ENCODE results near the gene SNX25. TPM values are rescaled to one million over a fixed set of nuclear protein-coding genes. Genes with fewer than 3 reads are reported as not detected.

SNX25 gene
- total and polyA plus RNA-seq, 2 donors (not counting 1 experiment from before 2014, with no cell fraction given) = 12.0 to 77.6 TPM

DNA sequence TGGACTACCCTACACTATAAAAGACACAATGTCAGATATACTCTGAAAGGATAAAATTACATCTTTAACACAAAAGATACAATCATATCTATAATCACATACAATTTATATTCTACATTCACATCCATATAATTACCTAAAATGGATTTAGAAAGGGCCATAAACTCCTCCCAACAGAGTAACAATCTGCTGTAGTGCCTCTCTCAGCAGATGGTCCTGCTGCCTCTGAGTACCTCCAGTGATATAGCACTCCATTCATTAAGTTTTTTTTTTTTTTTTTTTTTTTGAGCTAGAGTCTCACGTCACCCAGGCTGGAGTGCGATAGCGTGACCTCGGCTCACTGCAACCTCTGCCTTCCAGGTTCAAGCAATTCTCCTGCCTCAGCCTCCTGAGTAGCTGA is 194.6 kb downstream of the SNX25 start:
- no peak for DNase-seq
- Histone ChIP-seq H3K27me3 (replicated peaks in 1 of 4; ENCODE audit: control extremely low read depth in 1 of 4, control insufficient read depth in 3 of 4, insufficient read depth in 4 of 4, low read length in 3 of 4) (no peaks in the 10 kb centered on the region), H3K27ac (ENCODE audit: low read length in 2 of 2) (no peak overlapping the region), H3K4me2 (replicated peaks; ENCODE audit: low read depth, low read length, poor library complexity, severe bottlenecking) (no peak overlapping the region), H3K36me3 (replicated peaks in 1 of 2; ENCODE audit: control extremely low read depth in 1 of 2, control insufficient read depth in 1 of 2, extremely low read depth in 1 of 2, insufficient read depth in 2 of 2, low read length in 1 of 2) (peaks cover 0 to 33% of the 10 kb centered on the region in 2 experiments), H3K4me1 (ENCODE audit: control insufficient read depth in 2 of 2, insufficient read depth in 2 of 2, low read length in 2 of 2) (no peaks in the 10 kb centered on the region), H2AFZ (ENCODE audit: insufficient read depth, low read depth, low read length, poor library complexity, severe bottlenecking) (no peak overlapping the region), H3K4me3 (ENCODE audit: control extremely low read depth in 1 of 5, extremely low read depth in 1 of 5, insufficient read depth in 1 of 5, low read depth in 2 of 5, low read length in 4 of 5) (no peak overlapping the region), H3K9me3 (ENCODE audit: control extremely low read depth in 1 of 3, control insufficient read depth in 2 of 3, insufficient read depth in 1 of 3, low read length in 2 of 3) (no peaks in the 10 kb centered on the region), H4K20me1 (ENCODE audit: control insufficient read depth, insufficient read depth, low read length, poor library complexity, severe bottlenecking) (no peaks in the 10 kb centered on the region), H3K79me2 (ENCODE audit: control insufficient read depth, insufficient read depth, low read length) (no peaks in the 10 kb centered on the region), H3K9ac (ENCODE audit: low read length) (no peak overlapping the region)
- H3K9me3 Mint-ChIP-seq (ENCODE audit: insufficient read depth) = no peaks in the 10 kb centered on the region
- POLR2A ChIA-PET = no interaction called here
- no peak for ATAC-seq (ENCODE audit: low read depth)
- CTCF ChIA-PET = interaction anchor here (0.6 kb wide), 1 partner anchor 977 kb away, joined by 6 read pairs; no protein-coding TSS in a partner anchor
- 96% methylated on average over 4 of the region's 4 CpGs for WGBS (ENCODE audit: insufficient coverage)
- H3K27me3 Mint-ChIP-seq = no peaks in the 10 kb centered on the region
- H3K4me1 Mint-ChIP-seq = peaks cover 4% of the 10 kb centered on the region
- H3K27ac Mint-ChIP-seq = no peak overlapping the region
- TF ChIP-seq EZH2 (IDR thresholded peaks at IDR 0.05; ENCODE audit: borderline replicate concordance, insufficient read depth, low read depth, low read length, poor library complexity, severe bottlenecking) = no peak
- TF ChIP-seq, protein P1, sequence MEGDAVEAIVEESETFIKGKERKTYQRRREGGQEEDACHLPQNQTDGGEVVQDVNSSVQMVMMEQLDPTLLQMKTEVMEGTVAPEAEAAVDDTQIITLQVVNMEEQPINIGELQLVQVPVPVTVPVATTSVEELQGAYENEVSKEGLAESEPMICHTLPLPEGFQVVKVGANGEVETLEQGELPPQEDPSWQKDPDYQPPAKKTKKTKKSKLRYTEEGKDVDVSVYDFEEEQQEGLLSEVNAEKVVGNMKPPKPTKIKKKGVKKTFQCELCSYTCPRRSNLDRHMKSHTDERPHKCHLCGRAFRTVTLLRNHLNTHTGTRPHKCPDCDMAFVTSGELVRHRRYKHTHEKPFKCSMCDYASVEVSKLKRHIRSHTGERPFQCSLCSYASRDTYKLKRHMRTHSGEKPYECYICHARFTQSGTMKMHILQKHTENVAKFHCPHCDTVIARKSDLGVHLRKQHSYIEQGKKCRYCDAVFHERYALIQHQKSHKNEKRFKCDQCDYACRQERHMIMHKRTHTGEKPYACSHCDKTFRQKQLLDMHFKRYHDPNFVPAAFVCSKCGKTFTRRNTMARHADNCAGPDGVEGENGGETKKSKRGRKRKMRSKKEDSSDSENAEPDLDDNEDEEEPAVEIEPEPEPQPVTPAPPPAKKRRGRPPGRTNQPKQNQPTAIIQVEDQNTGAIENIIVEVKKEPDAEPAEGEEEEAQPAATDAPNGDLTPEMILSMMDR (IDR thresholded peaks at IDR 0.05) = no peak
- H3K4me3 Mint-ChIP-seq = no peak overlapping the region
- intact Hi-C loops (cut with micrococcal nuclease) = no loop called here

DNA sequence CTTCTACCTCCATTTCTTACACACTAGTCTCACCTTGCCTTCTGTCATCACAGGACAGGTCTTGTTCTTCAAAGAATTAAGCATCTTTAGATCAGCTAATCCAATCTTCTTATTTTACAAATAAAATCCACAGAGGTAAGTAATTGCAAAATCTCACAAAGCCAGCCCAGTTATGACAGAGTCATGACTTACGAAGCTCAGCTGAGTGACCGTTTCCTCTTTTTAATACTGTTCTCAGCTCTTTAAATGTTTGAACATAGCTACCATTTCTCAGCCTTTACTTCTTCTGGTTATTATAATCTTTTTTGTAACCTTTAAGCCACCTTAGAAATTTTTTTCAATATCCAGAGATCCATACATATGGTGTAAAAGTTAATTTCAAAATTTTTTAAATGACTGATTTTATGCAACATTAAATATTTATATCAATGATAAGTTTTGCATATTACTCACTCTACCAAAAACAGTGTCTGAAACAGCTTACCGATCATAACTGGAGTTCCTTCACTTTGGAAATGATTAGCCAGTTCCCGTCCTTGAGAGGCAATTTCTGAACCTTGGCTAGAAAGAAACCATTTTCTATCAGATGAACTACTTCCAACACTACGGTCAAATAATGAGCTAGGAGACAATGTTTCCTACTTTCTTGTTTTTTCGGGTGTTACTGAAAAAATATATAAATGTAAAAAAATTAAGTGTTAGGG is 196.1 kb downstream of the SNX25 start:
- Mint-ChIP-seq H3K9me3 (ENCODE audit: insufficient read depth) (no peaks in the 10 kb centered on the region), H3K27me3 (no peaks in the 10 kb centered on the region), H3K4me3 (no peak overlapping the region), H3K27ac (no peak overlapping the region), H3K4me1 (peaks cover 3% of the 10 kb centered on the region)
- Histone ChIP-seq H3K9me3 (ENCODE audit: control extremely low read depth in 1 of 3, control insufficient read depth in 2 of 3, insufficient read depth in 1 of 3, low read length in 2 of 3) (no peaks in the 10 kb centered on the region), H3K27me3 (replicated peaks in 1 of 4; ENCODE audit: control extremely low read depth in 1 of 4, control insufficient read depth in 3 of 4, insufficient read depth in 4 of 4, low read length in 3 of 4) (no peaks in the 10 kb centered on the region), H3K9ac (ENCODE audit: low read length) (no peak overlapping the region), H2AFZ (ENCODE audit: insufficient read depth, low read depth, low read length, poor library complexity, severe bottlenecking) (no peak overlapping the region), H3K4me1 (ENCODE audit: control insufficient read depth in 2 of 2, insufficient read depth in 2 of 2, low read length in 2 of 2) (no peaks in the 10 kb centered on the region), H4K20me1 (ENCODE audit: control insufficient read depth, insufficient read depth, low read length, poor library complexity, severe bottlenecking) (no peaks in the 10 kb centered on the region), H3K4me3 (ENCODE audit: control extremely low read depth in 1 of 5, extremely low read depth in 1 of 5, insufficient read depth in 1 of 5, low read depth in 2 of 5, low read length in 4 of 5) (no peak overlapping the region), H3K79me2 (ENCODE audit: control insufficient read depth, insufficient read depth, low read length) (peaks cover 3% of the 10 kb centered on the region), H3K36me3 (replicated peaks in 1 of 2; ENCODE audit: control extremely low read depth in 1 of 2, control insufficient read depth in 1 of 2, extremely low read depth in 1 of 2, insufficient read depth in 2 of 2, low read length in 1 of 2) (peaks cover 0 to 24% of the 10 kb centered on the region in 2 experiments), H3K4me2 (replicated peaks; ENCODE audit: low read depth, low read length, poor library complexity, severe bottlenecking) (no peak overlapping the region), H3K27ac (ENCODE audit: low read length in 2 of 2) (no peak overlapping the region)
- POLR2A ChIA-PET = interaction anchor here (1.1 to 1.8 kb wide), 2 partner anchors 9 to 20 kb away, joined by 4 to 7 read pairs; partner anchors contain the start of genes ANKRD37, LRP2BP and UFSP2
- intact Hi-C loops (cut with micrococcal nuclease) = no loop called here
- CTCF ChIA-PET = interaction anchor here (1.1 kb wide), 1 partner anchor 10 kb away, joined by 3 read pairs; the partner anchor contains the start of genes ANKRD37 and LRP2BP
- 100% methylated on average over 1 of the region's 6 CpGs for WGBS (ENCODE audit: insufficient coverage)
- TF ChIP-seq, protein P1 (IDR thresholded peaks at IDR 0.05) = no peak
- ATAC-seq (ENCODE audit: low read depth) (no peak), DNase-seq (no peak)

Data from B cell (primary cell).